ENCODE measurements around the gene ITGAE.

The ITGAE gene

GRCh38 chr17:3689262-3690093, 111.5 kb downstream of the ITGAE start:
- no peak for DNase-seq

- DNase-seq, result no peak
These were observed 112.1 kb downstream of the ITGAE start for GRCh38 chr17:3688852-3689261.

GRCh38 chr17:3688027-3688553, 112.9 kb downstream of the ITGAE start:
- DNase-seq, result no peak

- DNase-seq, result no peak
These were observed 115.8 kb downstream of the ITGAE start for GRCh38 chr17:3685174-3685573.

- DNase-seq, result peak; percentile 81
These were observed 117.9 kb downstream of the ITGAE start for GRCh38 chr17:3683054-3683511.

- DNase-seq, result no peak
These were observed 119.0 kb downstream of the ITGAE start for GRCh38 chr17:3682033-3682432.

- DNase-seq, result no peak
These were observed 119.4 kb downstream of the ITGAE start for GRCh38 chr17:3681565-3681964.

- DNase-seq, result no peak
These were observed 119.9 kb downstream of the ITGAE start for GRCh38 chr17:3681057-3681456.

- DNase-seq, result no peak
These were observed 121.4 kb downstream of the ITGAE start for GRCh38 chr17:3679531-3680126.

GRCh38 chr17:3678821-3679530, 122.0 kb downstream of the ITGAE start:
- no peak for DNase-seq

GRCh38 chr17:3678095-3678820, 122.7 kb downstream of the ITGAE start:
- no peak for DNase-seq

- DNase-seq, result no peak
These were observed 125.1 kb downstream of the ITGAE start for GRCh38 chr17:3675886-3676285.

- no peak for DNase-seq
These were observed 128.4 kb downstream of the ITGAE start for GRCh38 chr17:3672571-3672970.

GRCh38 chr17:3669548-3669947, 131.4 kb downstream of the ITGAE start:
- no peak for DNase-seq

- DNase-seq, result no peak
These were observed 132.0 kb downstream of the ITGAE start for GRCh38 chr17:3669085-3669347.

- peak; percentile 100 for DNase-seq
These were observed 132.5 kb downstream of the ITGAE start, which contains the start of the genes EMC6 and TAX1BP3 for GRCh38 chr17:3668279-3669084. Gene EMC6, plus strand, starts transcription at chr17:3668812. Its CDS starts 335 bp downstream, at chr17:3669147. Gene TAX1BP3, minus strand, starts transcription at chr17:3668578. Its CDS starts 52 bp downstream, at chr17:3668526.

GRCh38 chr17:3667366-3668278, 133.4 kb downstream of the ITGAE start:
- DNase-seq, result peak; percentile 66

GRCh38 chr17:3666516-3666915, 134.5 kb downstream of the ITGAE start:
- DNase-seq, result no peak

- no peak for DNase-seq
These were observed 135.2 kb downstream of the ITGAE start for GRCh38 chr17:3665834-3666233.

Measured in activated CD8-positive, alpha-beta memory T cell treated with anti-CD3 and anti-CD28 coated beads, Interleukin-2, amount 50 U/mL, for 48 hours (primary cell).